GM08714 (cell line): ENCODE measurements around the gene SNX25.
A peak's percentile ranks its signal among the peaks of the same experiment; 100 is the strongest.

Experiments used
- H3K4me3 ChIP-seq: fragments of 200-500 bp; sonication (Bioruptor generic); 2 replicates; pipeline ENCODE4 v1.5.1; 2014; ENCODE audit warnings: mild to moderate bottlenecking, low read length, inconsistent platforms
- ZNF274 ChIP-seq: IDR thresholded peaks from 2 replicates; pipeline ENCODE4 v1.6.1; 2012; ENCODE audit warnings: mild to moderate bottlenecking, low read depth, low read length

Gene SNX25

DNA sequence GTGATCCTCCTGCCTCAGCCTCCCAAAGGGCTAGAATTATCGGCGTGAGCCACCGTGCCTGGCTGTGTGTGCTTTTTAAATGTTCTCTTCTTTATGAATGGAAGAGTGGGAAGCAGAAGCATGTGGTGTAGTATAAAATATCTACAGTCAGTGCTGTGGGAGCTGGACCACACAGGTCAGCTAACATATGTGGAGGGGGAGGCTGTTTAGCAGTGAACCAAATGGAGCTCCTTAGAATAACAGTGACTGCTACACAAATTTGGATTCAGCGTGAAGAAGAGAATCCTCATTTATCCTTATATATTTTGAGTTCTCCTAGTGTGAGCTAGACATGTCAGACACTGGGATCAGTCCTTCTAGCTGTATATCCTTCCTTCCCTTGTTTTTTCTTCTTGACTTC lies 3.2 kb downstream of the SNX25 start:
- H3K4me3 ChIP-seq = peak overlapping the region; percentile 99
- TF ChIP-seq ZNF274 = no peak

DNA sequence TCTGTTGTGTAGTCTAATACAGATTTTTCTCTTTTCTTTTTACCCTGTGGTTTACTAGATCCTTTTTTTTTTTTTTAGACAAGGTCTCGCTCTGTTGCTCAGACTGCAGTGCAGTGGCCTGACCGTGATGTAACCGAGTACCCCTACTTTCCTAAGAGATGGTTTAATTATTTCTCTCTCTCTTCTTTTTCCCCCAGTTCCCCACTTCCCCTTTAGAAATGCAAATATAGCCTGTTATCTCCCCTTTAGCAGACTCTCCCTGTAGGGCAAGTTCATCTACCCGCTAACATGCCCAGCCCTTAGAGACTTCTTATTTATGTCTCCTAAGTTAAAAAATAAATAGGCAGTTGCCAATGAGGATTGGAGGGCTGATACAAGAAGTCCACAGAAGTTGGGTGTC lies 4.5 kb downstream of the SNX25 start:
- H3K4me3 ChIP-seq = peak overlapping the region; percentile 94
- TF ChIP-seq ZNF274 = no peak

DNA sequence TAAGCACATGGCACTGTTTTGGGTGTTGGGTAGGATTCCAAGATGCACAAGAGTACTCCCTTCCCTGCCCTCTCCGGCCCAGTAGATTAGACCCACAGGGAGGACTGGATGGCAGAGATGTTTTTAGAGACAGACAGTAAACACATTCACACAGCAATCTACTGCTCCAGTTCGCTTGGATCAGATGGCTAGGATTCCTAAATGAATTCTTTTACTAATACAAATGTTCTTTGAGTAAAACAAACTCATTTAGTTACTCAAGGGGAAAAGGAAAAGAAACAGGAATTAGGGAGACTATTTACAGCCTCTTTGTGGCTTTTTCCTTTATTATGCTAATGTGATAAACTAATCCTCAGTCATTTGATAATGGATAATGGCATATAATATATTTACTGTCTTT lies 5.9 kb downstream of the SNX25 start:
- no peak overlapping the region for H3K4me3 ChIP-seq
- TF ChIP-seq ZNF274 = no peak

DNA sequence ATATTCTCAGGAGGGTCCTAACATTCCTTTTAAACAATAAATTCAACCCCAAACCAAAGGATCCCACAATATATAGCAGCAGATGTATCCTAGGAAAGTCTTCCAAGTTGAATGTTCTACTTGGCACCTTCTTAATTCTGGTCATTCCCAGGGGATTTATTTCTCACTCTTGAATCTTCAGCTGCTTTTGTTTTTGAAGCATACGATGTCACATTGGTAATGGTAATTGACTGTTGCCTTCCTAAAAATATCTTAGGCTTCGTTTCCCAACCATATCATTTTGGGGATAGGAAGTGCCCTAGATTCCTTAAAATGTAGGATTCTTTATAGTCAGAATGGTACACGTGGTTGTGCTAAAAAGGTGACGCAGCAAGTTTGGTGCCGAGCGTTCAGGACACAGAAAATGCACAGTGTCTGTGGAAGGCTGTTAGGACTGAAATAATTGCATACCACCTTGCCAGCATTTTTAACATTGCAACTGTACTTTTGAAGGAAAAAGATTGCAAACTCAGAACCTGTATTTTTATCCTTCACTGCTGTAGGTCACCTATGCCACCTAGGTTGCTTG lies 8.1 kb downstream of the SNX25 start:
- no peak for TF ChIP-seq ZNF274
- H3K4me3 ChIP-seq = no peak overlapping the region

DNA sequence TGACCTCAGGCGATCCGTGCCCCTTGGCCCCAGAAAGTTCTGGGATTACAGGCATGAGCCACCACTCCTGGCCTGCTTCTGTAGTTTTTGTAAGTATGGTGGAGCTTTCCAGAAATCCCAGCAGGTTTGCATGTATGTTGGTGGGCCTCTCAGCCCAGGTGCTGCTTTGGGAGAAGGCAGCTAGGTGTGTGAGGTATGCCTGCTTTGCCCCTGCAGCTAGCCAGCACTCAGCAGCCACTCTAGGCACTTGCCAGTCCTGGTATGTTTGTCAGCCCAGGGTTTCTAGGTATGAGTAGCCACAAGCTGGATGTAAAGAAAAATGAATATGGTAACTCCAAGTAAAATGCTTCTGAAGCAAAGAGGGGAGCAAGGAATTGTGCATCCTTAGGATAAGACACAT lies 8.9 kb downstream of the SNX25 start:
- no peak overlapping the region for H3K4me3 ChIP-seq

DNA sequence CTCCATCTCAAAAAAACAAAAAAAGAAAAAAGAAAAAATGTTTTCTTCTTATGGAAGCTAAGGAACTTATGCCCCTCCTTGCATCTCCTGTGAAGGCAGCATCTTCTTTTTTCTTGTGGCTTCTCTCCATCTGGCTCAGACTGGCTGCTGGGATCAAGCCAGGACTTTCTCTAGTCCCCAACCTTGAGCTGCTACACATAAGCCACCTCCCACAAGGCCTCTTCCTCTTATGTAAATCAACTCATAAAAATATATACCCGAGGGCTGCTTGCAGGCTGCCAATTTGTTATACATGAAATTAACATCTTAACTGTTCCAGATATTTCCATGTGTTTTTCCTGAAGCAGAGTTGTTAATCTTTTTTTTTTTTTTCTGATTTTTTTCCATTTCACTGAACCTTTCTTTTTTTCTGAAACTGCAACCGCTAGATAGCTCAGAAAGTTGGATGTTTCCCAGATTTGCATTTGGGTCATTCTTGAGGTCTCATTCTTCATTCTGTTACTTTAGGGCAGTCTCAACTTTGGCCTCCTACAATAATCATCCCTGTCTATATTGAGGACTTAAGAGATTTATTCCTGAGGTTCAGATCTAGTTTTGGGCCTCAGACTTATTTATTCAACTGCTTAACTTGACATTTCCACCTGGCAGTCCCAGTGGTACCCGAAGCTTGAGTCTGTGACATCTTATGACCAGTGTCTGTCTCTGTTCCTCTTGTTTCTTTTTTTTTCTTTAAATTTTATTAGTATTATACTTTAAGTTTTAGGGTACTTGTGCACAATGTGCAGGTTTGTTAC lies 10.3 kb downstream of the SNX25 start:
- TF ChIP-seq ZNF274 = no peak
- peak overlapping the region; percentile 22; the same call in 1 of the 2 replicates for H3K4me3 ChIP-seq

More for the DNA sequence above, 8.9 kb downstream of the SNX25 start:
- TF ChIP-seq ZNF274 = no peak

DNA sequence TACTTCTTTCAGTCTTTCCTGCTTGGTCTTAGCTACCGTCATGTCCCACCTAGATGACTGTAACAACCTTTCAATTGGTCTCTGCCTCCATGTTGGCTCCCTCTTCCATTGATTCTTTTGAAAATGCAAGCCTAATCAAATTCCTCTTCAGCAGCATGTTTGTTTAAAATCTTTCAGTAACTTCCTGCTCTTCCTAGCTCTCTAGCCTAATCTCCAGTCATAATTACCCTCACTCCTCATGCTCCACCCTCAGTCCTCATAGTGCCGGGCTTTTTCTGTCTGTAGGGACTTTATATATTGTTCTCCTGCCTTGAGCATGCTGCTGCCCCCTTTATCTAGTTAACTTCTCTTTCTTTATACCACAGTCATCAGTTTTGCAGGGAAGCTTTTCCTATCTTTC lies 12.1 kb downstream of the SNX25 start:
- no peak overlapping the region for H3K4me3 ChIP-seq
- no peak for TF ChIP-seq ZNF274

DNA sequence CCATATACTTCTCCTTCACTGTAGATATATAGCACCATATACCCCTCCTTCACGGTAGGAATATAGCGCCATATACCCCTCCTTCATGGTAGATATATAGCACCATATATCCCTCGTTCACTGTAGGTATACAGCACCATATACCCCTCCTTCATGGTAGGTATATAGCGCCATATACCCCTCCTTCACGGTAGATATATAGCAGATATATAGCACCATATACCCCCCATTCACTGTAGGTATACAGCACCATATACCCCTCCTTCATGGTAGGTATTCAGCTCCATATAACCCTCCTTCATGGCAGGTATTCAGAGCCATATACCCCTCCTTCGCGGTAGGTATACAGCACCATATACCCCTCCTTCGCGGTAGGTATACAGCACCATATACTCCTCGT lies 12.5 kb downstream of the SNX25 start:
- no peak for TF ChIP-seq ZNF274
- no peak overlapping the region for H3K4me3 ChIP-seq

DNA sequence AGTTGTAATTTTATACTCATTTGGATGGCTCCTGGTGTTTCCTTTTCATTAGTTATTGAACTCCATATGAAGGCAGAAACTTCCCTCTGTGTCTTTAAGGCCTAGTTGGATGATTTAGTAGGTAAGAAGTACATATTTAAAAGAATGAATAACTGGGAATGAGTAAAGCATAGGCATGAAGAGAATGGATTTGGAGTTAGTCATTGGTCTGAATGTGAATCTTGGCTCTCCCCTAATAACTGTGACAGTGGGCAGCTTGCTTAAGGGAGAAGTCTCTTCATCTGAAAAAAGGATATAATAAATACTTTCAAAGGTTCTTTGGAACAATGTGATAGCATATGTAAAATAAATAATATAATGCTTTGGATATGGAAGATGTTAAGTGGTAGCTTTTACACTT lies 13.2 kb downstream of the SNX25 start:
- no peak overlapping the region for H3K4me3 ChIP-seq
- TF ChIP-seq ZNF274 = no peak

DNA sequence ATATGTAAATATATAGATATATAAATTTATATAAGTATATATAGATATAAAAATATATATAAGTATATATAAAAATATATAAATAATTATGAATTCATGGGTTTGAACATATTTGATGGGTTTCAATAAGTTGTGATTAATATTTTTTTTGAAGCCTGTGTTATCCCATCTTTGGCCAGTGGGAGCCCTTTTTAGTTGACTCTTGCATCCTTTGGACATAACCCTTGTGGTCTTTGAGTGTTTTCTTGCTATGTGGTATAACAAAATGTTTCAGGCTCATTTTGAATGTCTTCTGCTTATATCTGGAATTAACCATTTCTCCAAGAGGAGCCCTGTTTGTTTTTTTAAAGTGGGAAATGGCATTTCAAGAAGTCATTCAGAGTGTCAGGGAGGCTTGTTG lies 15.2 kb downstream of the SNX25 start:
- H3K4me3 ChIP-seq = no peak overlapping the region
- TF ChIP-seq ZNF274 = no peak

DNA sequence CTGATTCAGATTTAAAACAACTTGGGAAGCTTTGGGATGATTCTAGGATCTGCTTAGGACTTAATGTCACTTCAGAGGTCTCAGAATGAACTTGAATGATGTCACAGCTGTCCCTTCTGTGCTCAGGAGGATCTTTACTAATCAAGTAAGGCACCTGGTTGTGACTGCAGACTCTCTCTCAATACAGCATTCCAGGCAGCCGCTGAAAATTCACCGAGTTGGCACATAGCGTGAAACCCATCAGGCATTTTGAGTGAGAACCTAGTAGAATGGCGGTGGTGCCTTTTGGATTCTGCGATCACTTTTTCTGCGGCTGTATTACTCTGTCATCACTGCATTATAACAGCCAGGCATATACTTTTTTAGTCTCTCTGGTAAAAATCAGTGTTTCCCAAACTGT lies 16.5 kb downstream of the SNX25 start:
- no peak for TF ChIP-seq ZNF274
- H3K4me3 ChIP-seq = no peak overlapping the region

DNA sequence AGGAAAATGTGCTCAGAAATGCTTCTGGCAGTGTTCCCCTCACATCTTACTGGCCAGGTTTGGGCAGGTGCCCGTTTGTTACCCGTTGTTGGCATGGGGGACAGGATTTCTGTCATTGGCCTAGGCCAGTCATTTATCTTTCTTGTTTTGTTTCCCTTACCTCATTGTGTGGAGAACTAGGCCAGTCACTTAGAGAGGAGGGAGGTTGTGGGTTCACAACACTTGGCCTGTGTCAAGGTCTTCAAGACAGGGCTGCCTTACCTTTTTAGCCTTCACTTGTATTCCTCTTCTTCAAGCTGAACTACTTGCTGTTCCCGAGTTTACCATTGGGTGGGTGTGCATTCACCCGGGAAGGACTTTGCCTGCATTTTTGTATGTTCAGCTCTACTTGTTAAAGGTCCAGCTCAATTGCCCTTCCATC lies 17.7 kb downstream of the SNX25 start:
- no peak for TF ChIP-seq ZNF274
- no peak overlapping the region for H3K4me3 ChIP-seq

DNA sequence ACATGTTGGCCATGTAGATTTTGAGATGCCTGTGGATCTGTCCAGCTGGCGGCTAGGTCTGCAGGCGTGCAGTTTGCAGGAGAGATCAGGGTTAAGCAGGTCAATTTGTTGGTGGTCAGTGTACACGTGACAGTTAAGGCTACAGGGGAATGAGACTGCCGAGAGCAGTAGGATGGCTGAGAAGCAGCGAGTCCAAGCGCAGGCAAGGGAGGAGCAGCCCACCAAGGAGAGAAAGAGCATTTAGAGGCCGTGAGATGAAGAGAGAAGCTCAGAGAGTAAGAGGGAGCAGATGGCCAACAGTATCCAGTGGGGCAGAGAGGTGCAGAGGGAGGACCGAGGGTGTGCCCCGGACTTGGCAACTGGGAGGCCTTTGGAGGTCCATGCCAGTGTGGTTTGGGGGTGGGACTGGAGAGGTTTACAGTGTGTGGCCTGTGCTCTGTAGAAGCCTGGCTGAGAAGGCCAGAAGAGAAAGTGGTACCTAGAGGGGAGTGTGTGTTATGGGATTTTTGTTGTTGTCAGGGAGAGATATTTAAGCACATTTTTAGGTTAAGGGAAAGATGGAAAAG lies 18.4 kb downstream of the SNX25 start:
- no peak for TF ChIP-seq ZNF274
- no peak overlapping the region for H3K4me3 ChIP-seq

DNA sequence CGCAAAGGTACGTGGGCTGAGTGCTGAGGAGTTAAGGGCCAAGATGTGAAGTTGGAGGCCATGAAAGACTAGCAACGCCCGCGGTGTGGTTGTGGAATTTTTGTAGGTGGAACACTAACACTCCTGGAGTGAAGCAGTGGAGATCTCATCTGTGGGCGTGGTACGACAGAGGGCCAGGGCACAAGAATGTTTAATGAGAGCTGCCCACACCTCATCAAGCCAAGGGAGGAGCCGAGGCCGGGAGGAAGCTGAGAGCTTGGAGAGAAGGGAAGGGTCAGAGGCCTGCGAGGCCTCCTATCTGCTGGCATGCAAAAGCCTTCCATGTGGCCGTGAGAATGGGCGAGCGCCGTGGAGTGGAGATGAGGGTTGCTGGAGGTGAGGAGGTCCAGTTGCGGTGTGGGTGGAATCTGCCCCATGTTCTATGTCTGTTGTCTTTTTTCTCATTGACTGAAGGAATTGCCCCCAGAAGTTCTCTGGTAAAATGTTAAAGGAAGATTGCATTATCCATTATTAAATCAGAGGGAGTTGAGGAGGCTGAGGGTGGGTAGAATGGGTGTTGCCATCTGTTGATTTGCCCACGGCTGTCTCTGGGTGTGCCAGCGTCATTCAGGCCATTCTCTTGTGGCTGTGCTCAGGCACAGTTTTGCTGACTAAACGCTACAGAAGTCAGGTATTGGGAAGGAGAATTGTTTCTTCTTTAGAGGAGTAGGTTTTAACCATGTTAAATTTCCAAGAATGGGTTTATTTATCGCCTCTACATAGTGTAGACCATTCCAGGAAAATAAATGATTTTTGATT lies 19.8 kb downstream of the SNX25 start:
- no peak overlapping the region for H3K4me3 ChIP-seq
- no peak for TF ChIP-seq ZNF274
